ENCODE results near the gene PHF2.
"Not testable (repeated sequence)": the region's sequence is repeated elsewhere in the genome, so short reads cannot be mapped to it uniquely, and the experiment has no call there.

PHF2 gene

DNA sequence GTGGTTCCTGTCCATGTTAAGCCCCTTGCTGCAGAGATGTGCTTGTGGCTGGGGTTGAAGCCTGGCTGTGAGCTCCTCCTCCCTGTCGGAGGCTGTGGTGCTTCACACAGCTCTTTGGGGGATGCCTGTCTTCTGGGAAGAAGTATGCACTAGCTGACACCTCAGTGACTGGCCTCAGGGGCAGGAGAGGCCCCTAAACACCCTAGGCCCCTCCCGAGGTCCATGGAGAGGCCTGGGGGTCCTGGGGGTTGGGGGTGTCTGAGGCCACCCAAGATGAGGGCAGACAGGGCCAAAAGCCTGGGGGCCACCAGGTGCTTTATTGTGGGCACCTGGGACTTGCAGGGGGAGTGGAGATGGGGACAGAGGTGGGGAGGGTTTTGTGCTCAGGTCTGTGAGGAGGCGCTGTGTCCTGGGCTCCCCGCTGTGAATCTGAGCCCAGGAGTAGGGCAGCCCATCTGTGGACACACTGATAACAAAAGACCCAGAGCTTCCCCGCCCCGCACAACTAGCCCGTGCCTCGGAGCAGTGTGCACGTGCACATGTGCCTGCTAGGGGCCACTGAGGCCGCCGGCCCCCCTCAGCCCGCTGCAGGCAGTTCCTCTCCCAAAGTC lies 92.0 kb downstream of the PHF2 start:
- Histone ChIP-seq H3K9me3 (ENCODE audit: control insufficient read depth, low read depth, low read length) (no peaks in the 10 kb centered on the region), H3K9ac (ENCODE audit: low read length) (no peak overlapping the region), H3K36me3 (ENCODE audit: control insufficient read depth, low read depth, low read length) (peaks cover 4% of the 10 kb centered on the region), H3K27ac (ENCODE audit: low read length) (no peak overlapping the region), H3K27me3 (ENCODE audit: control insufficient read depth, insufficient read depth, low read length) (no peaks in the 10 kb centered on the region), H3K4me1 (ENCODE audit: control insufficient read depth, low read depth, low read length) (no peaks in the 10 kb centered on the region), H3K4me3 (ENCODE audit: low read length) (no peak overlapping the region)

GRCh38 chr9:93669116-93669957 lies 93.0 kb downstream of the PHF2 start:
- H3K9ac ChIP-seq (ENCODE audit: low read length) = no peak overlapping the region

DNA sequence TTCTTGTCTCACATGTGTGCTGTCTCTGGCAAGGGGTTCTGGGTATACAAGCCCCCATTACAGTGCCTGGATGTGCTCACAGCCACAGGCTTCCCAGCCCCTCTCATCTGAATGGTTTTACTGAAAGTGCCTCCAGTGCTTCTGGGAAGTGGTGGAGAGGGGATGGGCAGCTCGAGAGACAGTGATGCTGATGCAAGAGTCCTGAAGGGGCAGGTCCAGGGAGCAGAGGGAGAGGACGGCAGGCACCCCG lies 93.5 kb downstream of the PHF2 start:
- Histone ChIP-seq H3K36me3 (ENCODE audit: control insufficient read depth, low read depth, low read length) (no peaks in the 10 kb centered on the region), H3K27me3 (ENCODE audit: control insufficient read depth, insufficient read depth, low read length) (no peaks in the 10 kb centered on the region), H3K9ac (ENCODE audit: low read length) (no peak overlapping the region), H3K4me3 (ENCODE audit: low read length) (no peak overlapping the region), H3K27ac (ENCODE audit: low read length) (no peak overlapping the region), H3K4me1 (ENCODE audit: control insufficient read depth, low read depth, low read length) (no peaks in the 10 kb centered on the region), H3K9me3 (ENCODE audit: control insufficient read depth, low read depth, low read length) (no peaks in the 10 kb centered on the region)

More at GRCh38 chr9:93669116-93669957, 93.0 kb downstream of the PHF2 start:
- no peak overlapping the region for H3K4me3 ChIP-seq (ENCODE audit: low read length)
- no peaks in the 10 kb centered on the region for H3K36me3 ChIP-seq (ENCODE audit: control insufficient read depth, low read depth, low read length)
- no peaks in the 10 kb centered on the region for H3K27me3 ChIP-seq (ENCODE audit: control insufficient read depth, insufficient read depth, low read length)
- H3K4me1 ChIP-seq (ENCODE audit: control insufficient read depth, low read depth, low read length) = no peaks in the 10 kb centered on the region
- H3K27ac ChIP-seq (ENCODE audit: low read length) = no peak overlapping the region
- H3K9me3 ChIP-seq (ENCODE audit: control insufficient read depth, low read depth, low read length) = no peaks in the 10 kb centered on the region

GRCh38 chr9:93670208-93671019 lies 94.0 kb downstream of the PHF2 start:
- Histone ChIP-seq H3K9ac (ENCODE audit: low read length) (no peak overlapping the region), H3K4me1 (ENCODE audit: control insufficient read depth, low read depth, low read length) (no peaks in the 10 kb centered on the region), H3K27me3 (ENCODE audit: control insufficient read depth, insufficient read depth, low read length) (no peaks in the 10 kb centered on the region), H3K27ac (ENCODE audit: low read length) (no peak overlapping the region), H3K9me3 (ENCODE audit: control insufficient read depth, low read depth, low read length) (no peaks in the 10 kb centered on the region), H3K36me3 (ENCODE audit: control insufficient read depth, low read depth, low read length) (no peaks in the 10 kb centered on the region), H3K4me3 (ENCODE audit: low read length) (no peak overlapping the region)

DNA sequence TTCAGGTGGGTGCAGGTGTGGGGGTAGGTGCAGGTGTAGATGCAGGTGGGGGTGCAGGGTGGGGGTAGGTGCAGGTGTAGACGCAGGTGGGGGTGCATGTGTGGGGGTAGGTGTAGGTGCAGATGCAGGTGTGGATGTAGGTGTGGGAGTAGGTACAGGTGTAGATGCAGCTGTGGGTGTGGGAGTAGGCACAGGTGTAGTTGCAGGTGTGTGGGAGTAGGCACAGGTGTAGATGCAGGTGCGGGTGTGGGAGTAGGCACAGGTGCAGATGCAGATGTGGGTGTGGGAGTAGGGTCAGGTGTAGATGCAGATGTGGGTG lies 94.6 kb downstream of the PHF2 start:
- Histone ChIP-seq H3K4me3 (ENCODE audit: low read length) (no peak overlapping the region), H3K9me3 (ENCODE audit: control insufficient read depth, low read depth, low read length) (no peaks in the 10 kb centered on the region), H3K27me3 (ENCODE audit: control insufficient read depth, insufficient read depth, low read length) (no peaks in the 10 kb centered on the region), H3K36me3 (ENCODE audit: control insufficient read depth, low read depth, low read length) (no peaks in the 10 kb centered on the region), H3K9ac (ENCODE audit: low read length) (no peak overlapping the region), H3K4me1 (ENCODE audit: control insufficient read depth, low read depth, low read length) (no peaks in the 10 kb centered on the region), H3K27ac (ENCODE audit: low read length) (no peak overlapping the region)

- H3K9me3 ChIP-seq (ENCODE audit: control insufficient read depth, low read depth, low read length); H3K36me3 ChIP-seq (ENCODE audit: control insufficient read depth, low read depth, low read length); H3K27me3 ChIP-seq (ENCODE audit: control insufficient read depth, insufficient read depth, low read length); H3K4me3 ChIP-seq (ENCODE audit: low read length); H3K27ac ChIP-seq (ENCODE audit: low read length); H3K9ac ChIP-seq (ENCODE audit: low read length); H3K4me1 ChIP-seq (ENCODE audit: control insufficient read depth, low read depth, low read length): not testable (repeated sequence)
Measured at GRCh38 chr9:93672330-93673020, 96.1 kb downstream of the PHF2 start.

DNA sequence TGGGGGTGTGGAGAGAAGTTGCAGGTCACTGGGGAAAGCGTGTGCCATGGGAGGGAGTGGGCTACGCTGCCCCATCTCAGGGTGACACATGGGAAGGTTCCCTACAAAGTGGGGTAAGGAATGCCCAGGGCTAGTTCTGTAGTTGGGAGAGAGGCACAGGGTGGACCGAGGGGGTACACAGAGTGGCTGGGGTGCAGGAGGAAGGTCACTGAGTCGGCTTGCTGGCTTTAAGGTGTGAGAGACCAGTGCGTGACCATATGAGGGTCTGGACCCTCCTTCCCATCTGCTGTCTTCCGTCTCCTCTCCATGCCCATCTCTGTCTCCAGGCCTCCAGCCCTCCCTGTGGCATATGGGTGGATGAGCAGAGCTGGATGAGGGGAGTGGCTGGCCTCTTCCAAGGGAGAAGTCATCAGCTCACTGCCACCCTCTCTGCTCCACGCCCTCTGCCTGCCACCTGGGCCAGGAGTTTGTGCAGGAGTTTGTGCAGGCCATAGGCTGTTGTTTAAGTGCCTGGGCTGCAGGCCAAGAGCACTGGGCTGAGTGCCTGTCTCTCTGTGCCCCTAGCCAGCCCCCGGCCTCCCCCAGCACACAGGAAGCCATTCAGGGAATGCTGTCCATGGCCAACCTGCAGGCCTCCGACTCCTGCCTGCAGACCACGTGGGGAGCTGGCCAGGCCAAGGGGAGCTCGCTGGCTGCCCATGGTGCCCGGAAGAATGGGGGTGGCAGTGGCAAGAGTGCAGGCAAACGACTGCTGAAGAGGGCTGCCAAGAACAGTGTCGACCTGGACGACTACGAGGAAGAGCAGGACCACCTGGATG lies 96.8 kb downstream of the PHF2 start:
- Histone ChIP-seq H3K9ac (ENCODE audit: low read length) (no peak overlapping the region), H3K4me3 (ENCODE audit: low read length) (no peak overlapping the region), H3K27me3 (ENCODE audit: control insufficient read depth, insufficient read depth, low read length) (no peaks in the 10 kb centered on the region), H3K9me3 (ENCODE audit: control insufficient read depth, low read depth, low read length) (no peaks in the 10 kb centered on the region), H3K36me3 (ENCODE audit: control insufficient read depth, low read depth, low read length) (no peaks in the 10 kb centered on the region), H3K4me1 (ENCODE audit: control insufficient read depth, low read depth, low read length) (no peaks in the 10 kb centered on the region), H3K27ac (ENCODE audit: low read length) (no peak overlapping the region)

DNA sequence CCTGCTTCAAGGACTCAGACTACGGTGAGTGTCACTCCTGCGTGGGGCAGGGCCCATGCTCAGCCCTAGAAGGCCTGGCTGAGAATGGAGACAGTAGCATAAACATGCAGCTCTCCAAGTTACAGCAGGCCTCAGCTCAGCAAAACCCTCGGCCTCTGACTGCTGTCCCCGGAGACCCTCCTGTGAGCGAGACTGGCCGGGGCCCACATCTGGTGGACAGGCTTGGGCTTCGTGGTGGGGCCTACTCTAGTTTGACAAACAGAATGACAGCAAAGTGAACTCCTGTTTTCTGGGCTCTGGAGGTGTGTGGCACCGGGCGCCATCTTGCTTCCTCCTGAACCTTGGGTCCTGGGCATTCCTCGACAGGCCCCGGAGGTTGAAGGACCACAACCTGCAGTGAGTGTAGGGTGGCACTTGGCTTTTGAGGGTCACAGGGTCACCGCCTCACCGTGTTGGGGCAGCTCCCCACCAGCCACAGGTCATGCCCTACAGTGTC lies 97.5 kb downstream of the PHF2 start:
- Histone ChIP-seq H3K27ac (ENCODE audit: low read length) (no peak overlapping the region), H3K4me1 (ENCODE audit: control insufficient read depth, low read depth, low read length) (no peaks in the 10 kb centered on the region), H3K9me3 (ENCODE audit: control insufficient read depth, low read depth, low read length) (no peaks in the 10 kb centered on the region), H3K27me3 (ENCODE audit: control insufficient read depth, insufficient read depth, low read length) (no peaks in the 10 kb centered on the region), H3K4me3 (ENCODE audit: low read length) (no peak overlapping the region), H3K9ac (ENCODE audit: low read length) (no peak overlapping the region), H3K36me3 (ENCODE audit: control insufficient read depth, low read depth, low read length) (no peaks in the 10 kb centered on the region)

GRCh38 chr9:93674580-93675335 lies 98.4 kb downstream of the PHF2 start:
- Histone ChIP-seq H3K9ac (ENCODE audit: low read length) (no peak overlapping the region), H3K27ac (ENCODE audit: low read length) (no peak overlapping the region), H3K27me3 (ENCODE audit: control insufficient read depth, insufficient read depth, low read length) (no peaks in the 10 kb centered on the region), H3K36me3 (ENCODE audit: control insufficient read depth, low read depth, low read length) (no peaks in the 10 kb centered on the region), H3K4me3 (ENCODE audit: low read length) (no peak overlapping the region), H3K4me1 (ENCODE audit: control insufficient read depth, low read depth, low read length) (no peaks in the 10 kb centered on the region), H3K9me3 (ENCODE audit: control insufficient read depth, low read depth, low read length) (no peaks in the 10 kb centered on the region)

GRCh38 chr9:93675336-93676150 lies 99.2 kb downstream of the PHF2 start:
- Histone ChIP-seq H3K27me3 (ENCODE audit: control insufficient read depth, insufficient read depth, low read length) (no peaks in the 10 kb centered on the region), H3K4me3 (ENCODE audit: low read length) (no peak overlapping the region), H3K36me3 (ENCODE audit: control insufficient read depth, low read depth, low read length) (no peaks in the 10 kb centered on the region), H3K27ac (ENCODE audit: low read length) (no peak overlapping the region), H3K9me3 (ENCODE audit: control insufficient read depth, low read depth, low read length) (no peaks in the 10 kb centered on the region), H3K4me1 (ENCODE audit: control insufficient read depth, low read depth, low read length) (no peaks in the 10 kb centered on the region), H3K9ac (ENCODE audit: low read length) (no peak overlapping the region)

Data from iPS-18a (cell line).